Skin epidermis (tissue), 12 donors: ENCODE data around the gene PTPRM.

Source experiments
- H3K27ac ChIP-seq, 21 experiments: fragments of 200-600 bp; sonication (generic) in 11 of 21; one replicate each; pipeline ENCODE4 v1.5.0; 2020; ENCODE audit warnings: mild to moderate bottlenecking in 3 of 21, inconsistent platforms in 2 of 21, moderate library complexity in 2 of 21
- H3K4me3 ChIP-seq, 7 experiments: fragments of 200-600 bp; sonication (generic) in 2 of 7; one replicate each; pipeline ENCODE4 v1.5.0; 2020; ENCODE audit warnings: inconsistent platforms in 2 of 7, mild to moderate bottlenecking in 2 of 7, moderate library complexity in 1 of 7

The PTPRM gene

DNA sequence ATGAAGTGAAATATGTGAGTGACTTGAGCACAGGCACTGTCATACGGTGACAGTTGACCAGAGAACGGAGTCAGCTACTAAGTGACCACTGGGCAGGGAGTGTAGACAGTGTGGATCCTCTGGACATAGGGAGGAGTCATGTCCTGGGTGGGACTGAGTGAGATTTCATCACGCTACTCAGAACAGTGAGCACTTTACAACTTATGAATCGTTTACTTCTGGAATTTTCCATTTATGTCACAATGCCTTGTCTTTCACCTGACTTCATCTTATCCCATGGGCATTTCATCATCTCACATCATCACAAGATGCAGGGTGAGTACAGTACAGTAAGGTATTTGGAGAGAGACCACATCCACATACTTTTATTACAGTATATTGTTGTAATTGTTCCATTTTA lies 29.0 kb downstream of the PTPRM start:
- no peak overlapping the region for H3K4me3 ChIP-seq
- no peak overlapping the region for H3K27ac ChIP-seq

DNA sequence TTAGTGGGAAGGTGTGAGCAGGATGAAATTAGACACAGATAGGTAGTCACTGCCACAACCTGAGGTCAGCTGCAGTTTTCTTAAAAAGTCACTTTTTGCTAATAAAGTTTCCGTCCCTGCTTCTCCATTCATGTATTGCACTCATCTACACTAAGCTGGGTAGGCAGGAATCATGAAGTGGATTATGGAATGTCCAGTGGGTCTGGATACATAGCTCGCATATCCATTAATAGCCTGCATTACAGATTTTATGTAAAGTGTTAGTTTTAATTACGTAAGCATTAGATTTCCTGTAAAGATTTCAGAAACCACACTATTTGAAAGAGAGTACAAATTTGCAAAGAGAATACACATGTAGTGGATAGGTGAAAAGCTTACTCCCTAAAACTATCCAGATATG lies 30.4 kb downstream of the PTPRM start:
- H3K4me3 ChIP-seq: no peak overlapping the region
- no peak overlapping the region for H3K27ac ChIP-seq

DNA sequence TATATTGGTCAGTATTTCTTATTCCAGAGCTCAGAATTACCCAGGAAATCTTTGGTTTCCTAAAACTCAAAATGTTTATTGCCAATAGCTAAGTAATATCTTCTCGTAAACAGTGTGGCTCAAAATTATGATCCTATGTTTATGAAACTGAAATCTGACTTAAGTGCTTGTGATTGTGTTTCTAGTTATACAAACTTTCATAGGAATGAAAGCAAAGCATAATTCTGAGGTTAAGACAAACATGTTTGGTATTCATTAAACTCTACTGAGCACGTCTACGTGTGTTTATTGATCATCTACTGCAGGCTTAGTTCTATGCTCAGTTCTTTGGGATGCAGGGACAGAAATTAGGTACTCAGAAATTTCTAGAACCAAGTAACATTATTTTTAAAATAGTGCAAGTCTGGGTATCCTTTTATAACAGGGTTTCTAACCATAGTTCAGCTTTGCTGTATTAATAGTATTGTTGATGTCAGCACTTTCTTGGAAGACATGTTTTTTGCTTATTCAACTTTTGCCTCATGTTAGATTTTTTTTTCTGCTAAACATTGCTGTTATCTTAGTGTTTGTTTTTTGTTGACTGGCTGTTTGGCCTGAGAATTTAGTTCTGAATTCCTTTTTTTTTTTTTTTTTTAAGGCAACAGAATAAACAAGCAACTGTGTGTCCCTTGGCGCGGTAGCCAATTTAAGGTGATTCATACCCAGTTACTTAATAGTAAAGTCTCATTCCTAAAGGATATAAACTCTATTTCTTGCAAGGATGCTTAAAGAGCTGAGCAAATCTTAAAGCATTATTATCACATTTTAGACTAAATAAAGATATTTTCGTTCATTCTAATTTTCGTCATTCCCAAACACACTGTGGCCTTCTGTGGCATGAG lies 31.3 kb downstream of the PTPRM start:
- Histone ChIP-seq H3K27ac (no peak overlapping the region), H3K4me3 (no peak overlapping the region)

DNA sequence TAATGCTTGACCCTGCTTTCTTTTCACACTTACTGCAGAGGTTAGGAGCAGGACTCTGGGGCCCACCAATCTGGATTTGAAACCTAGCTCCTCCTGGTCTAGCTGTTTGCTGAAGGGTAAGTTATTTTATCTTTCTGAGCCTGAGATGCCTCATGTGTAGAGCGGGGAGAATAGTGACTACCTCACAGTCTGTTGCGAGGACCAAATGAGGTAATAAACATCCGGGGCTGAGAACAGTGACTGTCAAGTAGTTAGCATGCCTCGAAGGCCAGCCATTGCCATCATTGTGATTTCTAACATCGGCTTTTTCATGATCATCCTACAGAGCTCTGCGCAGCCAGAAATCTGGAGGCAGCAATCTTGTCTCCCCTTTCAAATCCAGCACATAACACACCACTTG lies 32.9 kb downstream of the PTPRM start:
- H3K4me3 ChIP-seq: no peak overlapping the region
- no peak overlapping the region for H3K27ac ChIP-seq

DNA sequence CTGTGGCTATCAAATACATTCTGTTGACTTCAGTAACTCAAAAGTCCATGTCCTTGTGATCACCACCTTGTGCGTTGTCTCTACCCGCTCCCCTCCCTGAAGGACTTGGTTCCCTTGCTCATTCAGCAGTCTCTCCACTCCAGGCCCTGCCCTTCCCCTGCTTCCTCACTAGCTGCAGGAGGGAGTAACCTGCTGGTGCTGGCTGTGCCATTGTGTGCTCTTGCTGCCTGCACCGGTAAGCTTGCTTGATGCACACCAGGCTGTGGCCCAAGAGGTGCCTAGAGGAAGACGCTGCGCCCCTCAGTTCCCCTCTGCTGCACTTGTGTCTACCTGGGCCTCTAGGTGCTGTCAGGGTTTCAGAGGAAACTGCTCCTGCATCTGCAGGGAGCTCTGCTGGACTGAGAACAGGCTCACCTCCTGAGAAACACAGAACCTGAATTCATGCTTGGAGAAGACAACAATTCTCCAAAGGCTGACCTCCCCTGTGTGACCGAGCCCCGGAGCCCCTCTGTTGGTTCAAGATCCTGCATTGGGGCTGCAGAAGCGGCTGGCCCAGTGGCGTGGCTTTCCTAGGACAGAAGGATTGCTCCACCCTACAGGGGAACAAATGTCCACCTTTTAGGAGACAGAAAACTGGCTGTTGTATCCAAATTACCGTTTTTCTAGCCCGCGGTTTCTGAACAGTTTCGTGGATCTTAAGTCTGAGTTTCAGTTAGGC lies 33.6 kb downstream of the PTPRM start:
- Histone ChIP-seq H3K4me3 (no peak overlapping the region), H3K27ac (no peak overlapping the region)

DNA sequence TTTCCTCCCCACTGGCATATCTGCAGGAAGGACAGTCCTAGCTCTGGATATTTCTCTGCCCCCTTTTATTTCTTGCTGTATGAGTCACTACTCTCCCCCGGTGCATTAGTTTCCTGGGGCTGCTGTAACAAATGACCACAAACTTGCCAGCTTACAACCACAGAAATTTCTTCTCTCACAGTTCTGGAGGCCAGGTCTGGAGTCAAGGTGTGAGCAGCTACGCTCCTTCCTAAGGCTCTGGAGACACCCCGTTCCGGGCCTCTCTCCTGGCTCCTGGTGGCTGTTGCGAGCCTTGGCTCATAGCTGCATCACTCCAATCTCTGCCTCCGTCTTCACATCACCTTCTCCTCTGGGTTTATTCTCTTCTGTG lies 34.1 kb downstream of the PTPRM start:
- H3K27ac ChIP-seq: no peak overlapping the region
- no peak overlapping the region for H3K4me3 ChIP-seq

DNA sequence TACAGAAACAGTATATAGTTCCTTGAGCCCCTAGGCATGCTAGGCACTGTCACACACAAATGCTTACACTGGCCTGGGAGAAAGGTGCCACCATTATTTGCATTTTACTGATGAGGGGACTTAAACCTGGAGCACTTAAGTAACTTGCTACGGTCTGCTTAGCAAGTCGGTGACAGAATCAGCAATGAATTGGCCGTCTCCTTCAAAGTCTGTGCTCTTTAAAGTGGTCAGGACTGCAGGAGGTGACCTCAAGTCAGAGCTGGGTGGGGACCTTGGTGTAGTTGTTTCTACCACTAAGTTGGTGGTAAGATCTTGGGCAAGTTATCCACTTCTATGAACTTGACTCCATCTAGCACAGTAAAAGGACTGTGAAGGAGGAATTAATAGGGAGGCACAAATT lies 34.8 kb downstream of the PTPRM start:
- no peak overlapping the region for H3K4me3 ChIP-seq
- H3K27ac ChIP-seq: no peak overlapping the region

DNA sequence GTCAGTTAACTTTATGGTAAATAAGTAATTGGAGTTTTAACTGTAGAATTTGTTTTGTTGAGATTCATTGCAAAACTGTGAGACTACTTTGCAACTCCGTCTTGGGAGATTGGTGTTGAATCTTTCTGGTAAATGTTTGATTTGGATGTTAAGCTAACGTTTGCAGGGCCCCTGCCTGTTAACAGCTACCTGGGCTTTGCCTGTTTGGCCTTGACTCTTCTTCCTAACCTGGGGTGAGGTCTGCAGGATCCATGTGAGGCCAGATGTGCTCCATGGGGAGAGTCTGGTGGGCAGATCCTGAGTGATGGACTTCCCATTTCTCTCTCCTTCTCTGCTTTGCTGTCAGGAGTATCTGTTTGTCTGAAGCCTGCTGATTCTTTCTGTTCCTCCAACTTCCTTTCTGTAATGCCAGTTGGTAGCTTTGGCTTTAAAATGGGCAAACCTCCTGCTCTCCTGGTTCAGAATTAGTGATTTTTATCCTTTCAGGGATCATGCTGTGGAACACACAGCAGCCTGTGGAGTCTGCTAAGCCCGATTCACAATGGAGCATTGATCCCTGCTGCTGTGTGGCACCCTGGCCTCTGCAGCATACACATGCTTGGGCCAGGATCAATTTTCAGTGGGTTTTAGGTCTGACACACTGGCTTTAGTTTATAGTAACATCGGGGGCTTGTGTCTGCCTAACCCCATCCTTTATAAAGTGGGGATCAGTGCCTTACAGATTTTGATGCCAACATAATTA lies 36.3 kb downstream of the PTPRM start:
- no peak overlapping the region for H3K27ac ChIP-seq
- H3K4me3 ChIP-seq: no peak overlapping the region

DNA sequence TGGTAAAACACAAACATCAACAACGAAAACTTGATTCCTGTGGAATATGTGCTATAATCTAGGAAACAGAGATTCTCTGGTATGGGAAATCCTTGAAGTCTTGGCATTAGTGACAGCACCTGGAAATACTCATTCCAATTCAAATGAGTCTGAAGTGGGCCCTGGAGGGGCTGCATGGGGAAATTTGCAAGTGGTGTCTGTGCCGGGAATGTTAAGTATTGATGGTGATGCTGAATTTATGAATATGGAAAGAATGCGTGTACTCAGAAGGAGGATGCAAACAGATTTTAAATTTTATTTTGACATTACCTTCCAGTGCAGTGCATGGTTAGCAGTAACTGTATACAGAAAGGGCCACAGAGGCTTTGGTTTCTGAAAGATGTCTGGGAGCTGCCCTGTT lies 37.2 kb downstream of the PTPRM start:
- Histone ChIP-seq H3K4me3 (no peak overlapping the region), H3K27ac (no peak overlapping the region)

DNA sequence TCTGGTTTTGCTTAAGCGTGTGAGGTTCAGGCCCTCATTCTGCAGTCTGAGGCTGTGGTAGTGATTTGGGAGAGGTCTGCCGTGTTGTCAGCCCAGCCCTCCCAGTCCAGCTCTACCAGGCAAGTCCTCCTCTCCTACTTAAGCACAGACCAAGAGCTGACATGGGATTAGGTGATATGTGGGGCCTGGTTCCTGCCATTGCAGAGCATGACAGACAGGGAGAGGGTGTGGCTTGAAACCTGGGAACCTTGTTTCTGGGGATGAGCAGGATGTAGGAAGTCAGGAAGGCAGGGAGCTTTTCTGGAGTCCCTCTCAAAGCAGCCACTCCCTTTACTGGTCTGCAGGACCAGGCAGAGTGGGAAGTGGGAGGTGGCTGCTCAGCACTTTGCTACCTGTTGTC lies 38.6 kb downstream of the PTPRM start:
- Histone ChIP-seq H3K4me3 (no peak overlapping the region), H3K27ac (no peak overlapping the region)

DNA sequence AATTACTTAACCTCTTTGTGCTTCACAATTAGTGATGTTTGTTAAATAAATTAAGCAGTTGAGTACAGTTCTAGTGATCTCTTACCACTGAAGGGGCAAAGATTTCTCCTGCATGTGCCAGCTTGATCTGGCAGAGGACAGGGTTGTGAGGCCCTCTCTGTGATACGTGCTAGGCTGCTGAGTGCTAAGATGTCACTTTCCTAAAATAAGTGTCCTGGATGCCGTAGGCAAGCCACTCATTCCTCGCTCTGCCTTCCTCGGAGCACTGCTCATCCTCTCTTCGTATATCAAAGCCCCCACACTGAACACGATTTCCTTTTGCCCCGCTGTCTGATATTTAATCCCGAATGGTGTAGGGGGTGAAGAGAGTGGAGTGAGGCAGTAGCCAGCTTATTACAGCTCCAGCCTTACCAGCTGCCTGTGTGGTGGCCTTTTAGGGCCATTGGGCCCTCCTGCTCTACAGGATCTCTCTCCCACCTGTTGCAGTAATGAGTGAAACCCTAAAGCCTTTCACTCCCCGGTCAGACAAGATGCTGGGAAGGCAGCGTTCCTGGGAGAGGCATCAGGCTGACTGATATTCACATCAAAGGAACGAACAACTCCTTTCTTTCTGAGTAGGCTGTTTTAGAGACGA lies 40.5 kb downstream of the PTPRM start:
- Histone ChIP-seq H3K4me3 (no peak overlapping the region), H3K27ac (no peak overlapping the region)

DNA sequence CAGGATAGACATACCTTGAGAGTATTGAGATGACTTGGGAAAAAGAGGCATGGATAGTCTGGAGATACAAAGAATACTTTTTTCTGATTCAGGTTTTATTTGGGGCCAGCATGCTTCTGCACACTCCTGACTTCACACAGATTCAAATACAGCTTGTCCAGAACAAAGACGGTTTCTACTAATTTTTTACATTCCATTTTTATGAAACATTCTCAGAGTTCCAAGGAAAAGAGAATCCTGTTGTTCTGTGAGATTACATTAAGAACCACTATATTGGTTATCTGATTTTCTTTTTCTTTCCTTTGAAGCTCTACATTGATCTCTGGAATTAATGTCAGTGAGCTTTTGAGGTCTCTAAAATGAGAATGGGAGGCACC lies 41.0 kb downstream of the PTPRM start:
- Histone ChIP-seq H3K27ac (peak overlapping the region in 3 of 21 experiments; percentile 2 to 51 (median 21)), H3K4me3 (no peak overlapping the region)

DNA sequence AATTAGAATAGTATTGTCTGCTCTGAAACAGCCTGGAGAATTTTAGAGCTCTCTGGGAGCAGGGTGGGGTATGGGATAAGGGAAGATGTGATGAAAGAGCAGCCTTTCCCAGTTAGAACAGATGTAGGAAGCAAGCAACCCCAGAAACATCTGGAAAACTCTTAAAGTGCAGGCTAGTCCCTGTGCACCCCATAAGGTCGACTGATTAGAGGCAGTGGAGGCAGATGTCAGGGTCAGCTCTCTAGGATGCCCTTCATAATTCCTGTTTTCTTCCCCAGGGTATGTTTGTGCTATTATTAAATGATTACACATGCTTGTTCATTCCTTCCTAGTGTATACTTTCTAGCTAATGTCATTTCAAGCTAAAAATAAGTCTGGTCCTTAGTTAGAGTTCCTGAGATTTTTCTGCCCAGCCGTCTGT lies 41.7 kb downstream of the PTPRM start:
- Histone ChIP-seq H3K4me3 (no peak overlapping the region), H3K27ac (peak overlapping the region in 3 of 21 experiments; percentile 2 to 51 (median 21))

DNA sequence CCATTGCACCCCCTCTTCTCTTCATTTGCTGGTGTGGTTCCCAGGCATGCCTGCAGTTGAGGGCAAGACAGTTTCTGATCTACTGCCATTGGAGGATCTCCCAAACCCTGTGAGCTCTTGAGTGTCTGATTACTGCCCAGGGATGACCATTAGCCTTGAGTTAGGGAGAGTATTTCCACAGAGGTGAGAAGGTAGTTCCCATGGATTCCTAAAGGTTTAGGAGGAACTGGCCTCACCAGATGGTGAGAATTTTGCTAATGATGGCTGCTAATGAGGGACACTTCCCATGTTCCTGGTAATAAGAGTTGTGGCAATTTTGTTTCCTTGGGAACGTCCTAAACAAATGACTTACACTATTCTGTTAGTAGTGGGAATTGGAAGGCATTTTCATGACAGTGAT lies 42.5 kb downstream of the PTPRM start:
- Histone ChIP-seq H3K27ac (peak overlapping the region in 2 of 21 experiments; percentile 9 to 51), H3K4me3 (no peak overlapping the region)

DNA sequence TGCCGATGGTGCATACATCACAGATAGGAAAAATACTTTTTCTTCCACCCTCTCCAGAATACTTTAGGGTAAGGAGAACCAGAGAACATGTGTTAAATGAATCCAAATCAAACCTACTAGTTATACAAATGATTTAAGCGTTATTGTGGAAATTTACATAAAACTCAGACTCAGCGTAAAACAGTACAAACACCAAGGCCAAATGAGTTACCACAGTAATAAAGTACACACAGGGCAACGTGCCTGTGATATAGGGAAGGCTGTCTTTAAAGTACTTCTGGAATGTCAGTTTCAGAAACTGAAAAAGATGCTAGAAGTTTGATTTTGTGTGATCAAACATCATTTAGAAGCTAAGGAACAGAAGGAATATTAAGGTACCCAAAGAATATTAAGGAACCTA lies 46.9 kb downstream of the PTPRM start:
- H3K27ac ChIP-seq: no peak overlapping the region

DNA sequence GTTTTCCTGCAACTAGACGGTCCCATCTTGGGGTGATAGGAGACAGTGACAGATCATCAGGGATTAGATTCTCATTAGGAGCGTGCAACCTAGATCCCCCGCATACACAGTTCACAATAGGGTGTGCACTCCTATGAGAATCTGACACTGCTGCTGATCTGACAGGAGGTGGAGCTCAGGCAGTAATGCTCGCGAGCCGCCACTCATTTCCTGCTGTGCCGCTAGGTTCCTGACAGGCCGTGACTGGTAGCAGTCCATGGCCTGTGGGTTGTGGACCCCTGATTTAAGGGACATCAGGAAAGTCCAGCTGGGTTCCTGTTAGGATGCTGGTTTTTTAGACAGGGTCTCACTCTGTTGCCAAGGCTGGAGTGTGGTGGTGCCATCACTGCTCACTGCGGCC lies 48.7 kb downstream of the PTPRM start:
- Histone ChIP-seq H3K27ac (peak overlapping the region in 1 of 21 experiments; percentile 28), H3K4me3 (no peak overlapping the region)

More for the DNA sequence above, 46.9 kb downstream of the PTPRM start:
- H3K4me3 ChIP-seq: no peak overlapping the region

DNA sequence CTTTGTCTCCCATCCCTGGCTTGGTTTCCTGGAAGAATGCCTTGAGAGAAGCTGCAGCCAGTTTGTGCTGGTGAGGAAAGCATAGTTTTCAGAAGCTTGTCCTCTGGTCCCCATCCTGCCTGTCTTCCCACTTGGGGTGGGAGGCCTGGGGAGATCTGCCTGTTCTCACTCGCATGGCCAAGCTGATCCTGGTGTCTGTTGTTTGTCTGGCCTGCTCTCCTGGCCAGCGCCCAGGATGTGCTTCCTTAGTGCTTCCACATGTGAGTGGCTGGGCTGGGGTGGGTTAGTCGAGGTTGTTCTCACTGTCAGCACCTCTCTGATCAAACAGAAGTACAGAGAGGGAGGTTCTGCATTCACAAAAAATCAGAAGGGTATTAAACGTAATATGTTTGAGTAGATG lies 49.5 kb downstream of the PTPRM start:
- Histone ChIP-seq H3K4me3 (no peak overlapping the region), H3K27ac (peak overlapping the region in 2 of 21 experiments; percentile 6 to 28)

DNA sequence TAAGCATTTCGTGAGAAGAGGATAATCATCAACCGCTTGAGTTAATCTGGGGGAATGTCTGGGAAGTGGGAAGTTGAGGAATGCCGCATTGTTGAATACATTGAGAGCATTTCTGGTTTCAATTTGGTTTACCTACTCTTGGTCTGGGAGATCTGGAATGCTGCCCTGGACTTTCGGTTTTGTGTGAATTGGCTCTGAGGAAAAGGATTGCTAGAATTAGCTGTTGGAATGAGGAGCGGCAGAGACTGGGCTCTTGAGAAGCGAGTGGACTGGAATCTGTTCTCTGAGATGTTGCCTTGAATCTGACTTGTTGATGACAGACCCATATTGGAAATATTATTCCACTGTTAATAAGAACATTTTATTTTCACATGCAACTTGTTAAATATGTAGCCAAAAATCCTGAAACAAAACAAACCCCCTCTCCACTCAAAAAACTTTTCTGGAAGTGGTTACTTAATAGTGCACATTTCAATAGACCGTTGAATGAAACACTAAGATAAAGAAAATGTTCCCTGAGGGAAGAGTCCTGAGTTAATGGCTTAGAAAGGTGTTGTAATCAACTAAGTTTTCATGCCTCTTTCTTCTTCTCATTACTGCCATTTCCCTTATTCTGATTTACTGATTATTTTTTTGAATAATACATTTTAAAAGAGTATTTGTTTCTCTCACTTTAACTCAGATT lies 50.8 kb downstream of the PTPRM start:
- peak overlapping the region in 3 of 21 experiments; percentile 10 to 27 (median 21) for H3K27ac ChIP-seq
- H3K4me3 ChIP-seq: no peak overlapping the region

DNA sequence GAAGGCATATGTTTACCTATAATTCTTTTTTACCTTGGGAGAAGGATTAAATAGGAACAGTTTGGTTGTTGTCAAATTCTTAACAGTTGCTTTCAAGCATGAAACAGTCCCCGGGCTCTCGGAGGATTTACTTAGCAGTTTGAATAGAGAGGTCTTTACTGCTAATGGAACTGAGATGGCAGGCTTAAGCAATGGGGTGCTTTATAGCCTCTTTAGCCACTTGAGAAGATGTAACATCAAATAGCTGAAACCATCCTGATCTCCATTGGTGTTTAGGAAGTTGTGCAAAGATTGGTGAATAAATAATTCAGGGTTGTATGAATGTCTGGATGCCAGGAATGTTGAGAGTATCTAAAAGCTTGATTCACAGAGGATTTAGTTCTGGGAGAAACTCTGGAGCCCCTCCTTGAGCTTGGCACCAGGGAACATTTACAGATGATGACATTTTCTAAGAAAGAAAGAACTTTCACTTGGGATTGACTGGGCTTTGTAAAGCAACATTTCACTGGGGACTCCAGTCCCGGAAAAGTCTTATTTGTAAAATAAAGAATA lies 51.9 kb downstream of the PTPRM start:
- H3K27ac ChIP-seq: no peak overlapping the region
- no peak overlapping the region for H3K4me3 ChIP-seq
